Esophagus squamous epithelium (tissue), 4 donors: Measurements from ENCODE around the gene DIO3.
"Not testable (repeated sequence)": the region's sequence is repeated elsewhere in the genome, so short reads cannot be mapped to it uniquely, and the experiment has no call there.

Experiments used
- CTCF ChIP-seq, 6 experiments: fragments of 450-650 bp in 4 of 6; fragments of 200-600 bp in 2 of 6; sonication (generic) in 2 of 6; IDR thresholded peaks; one replicate each; pipeline ENCODE4 v1.5.1; 2016 to 2019; ENCODE audit warnings: antibody characterized with exemption in 6 of 6, mild to moderate bottlenecking in 4 of 6, moderate library complexity in 4 of 6
- POLR2A ChIP-seq, 4 donors: fragments of 450-650 bp; IDR thresholded peaks; one replicate each; pipeline ENCODE4 v1.6.1; 2017; ENCODE audit warnings: antibody characterized with exemption in 4 of 4, mild to moderate bottlenecking in 4 of 4, moderate library complexity in 3 of 4

- not testable (repeated sequence) for TF ChIP-seq POLR2A, CTCF (IDR thresholded peaks at IDR 0.05)
Observed at GRCh38 chr14:101550202-101550912, 10.9 kb upstream of the DIO3 start.
